Caki2 (cell line): ENCODE measurements around the gene ATAD5. TPM values are rescaled to one million over a fixed set of nuclear protein-coding genes. Genes with fewer than 3 reads are reported as not detected.
"Not testable (repeated sequence)": the region's sequence is repeated elsewhere in the genome, so short reads cannot be mapped to it uniquely, and the experiment has no call there.

Experiments used
- DNase-seq: peaks from one replicate; pipeline ENCODE4 v3.0.0-alpha.2; 2015; ENCODE audit warnings: low read depth
- in situ Hi-C: cut with HindIII; loops from 2 replicates; pipeline ENCODE4 v1.10.0; 2016; ENCODE audit warnings: low sequenced_read_pairs, low pct_unique_long_range_greater_than_20kb, mixed read lengths
- total RNA-seq: library from RNA; depleted of rRNA; stranded (reverse); fragments of >200 nt; shearing (Covaris generic); gene quantifications from 2 replicates; pipeline ENCODE4 v1.2.3, GENCODE V29; 2014; ENCODE audit warnings: low replicate concordance

Gene ATAD5
- total RNA-seq, 1 experiment from 2014 or later, result 7.7 TPM

- in situ Hi-C loops, result no loop called here
- peak; percentile 8 for DNase-seq
These were observed 9.7 kb upstream of the ATAD5 start for GRCh38 chr17:30821871-30822723.

- in situ Hi-C loops, result not testable (repeated sequence)
These were observed 8.8 kb upstream of the ATAD5 start for GRCh38 chr17:30822919-30823318.

GRCh38 chr17:30823421-30823820 is 8.3 kb upstream of the ATAD5 start:
- in situ Hi-C loops, result no loop called here
- no peak for DNase-seq

More at GRCh38 chr17:30822919-30823318, 8.8 kb upstream of the ATAD5 start:
- DNase-seq, result not testable (repeated sequence)

GRCh38 chr17:30824002-30824355 is 7.8 kb upstream of the ATAD5 start:
- in situ Hi-C loops, result no loop called here

GRCh38 chr17:30824356-30825145 is 7.2 kb upstream of the ATAD5 start, which contains the start of gene CRLF3:
TSS of gene CRLF3 (minus strand) at chr17:30824692. CDS start at chr17:30824651, 41 bp downstream.
- in situ Hi-C loops, result no loop called here
- peak; percentile 93 for DNase-seq

More at GRCh38 chr17:30824002-30824355, 7.8 kb upstream of the ATAD5 start:
- peak; percentile 12 for DNase-seq

- in situ Hi-C loops, result no loop called here
These were observed 4.7 kb upstream of the ATAD5 start for GRCh38 chr17:30827082-30827481.

GRCh38 chr17:30829022-30829421 is 2.7 kb upstream of the ATAD5 start:
- in situ Hi-C loops, result no loop called here
- no peak for DNase-seq

More at GRCh38 chr17:30827082-30827481, 4.7 kb upstream of the ATAD5 start:
- DNase-seq, result no peak

GRCh38 chr17:30831257-30831656 is 509 bp upstream of the ATAD5 start:
- in situ Hi-C loops, result no loop called here
- no peak for DNase-seq

- in situ Hi-C loops, result no loop called here
- DNase-seq, result peak; percentile 8
These were observed 815 bp downstream of the ATAD5 start for GRCh38 chr17:30832438-30833124.

GRCh38 chr17:30838202-30838807 is 6.5 kb downstream of the ATAD5 start:
- in situ Hi-C loops, result no loop called here
- no peak for DNase-seq

- no peak for DNase-seq
- in situ Hi-C loops, result no loop called here
These were observed 9.0 kb downstream of the ATAD5 start for GRCh38 chr17:30840771-30841170.

GRCh38 chr17:30848021-30848420 is 16.3 kb downstream of the ATAD5 start:
- DNase-seq, result no peak
- in situ Hi-C loops, result no loop called here

- in situ Hi-C loops, result no loop called here
- DNase-seq, result no peak
These were observed 22.4 kb downstream of the ATAD5 start for GRCh38 chr17:30854146-30854545.

- DNase-seq, result no peak
- in situ Hi-C loops, result no loop called here
These were observed 26.9 kb downstream of the ATAD5 start for GRCh38 chr17:30858556-30859250.

- in situ Hi-C loops, result no loop called here
- no peak for DNase-seq
These were observed 32.9 kb downstream of the ATAD5 start for GRCh38 chr17:30864636-30865035.

GRCh38 chr17:30869005-30869404 is 37.2 kb downstream of the ATAD5 start:
- in situ Hi-C loops, result no loop called here
- DNase-seq, result no peak

- DNase-seq, result no peak
- in situ Hi-C loops, result no loop called here
These were observed 54.4 kb downstream of the ATAD5 start for GRCh38 chr17:30886187-30886586.

GRCh38 chr17:30894236-30894635 is 62.5 kb downstream of the ATAD5 start:
- in situ Hi-C loops, result no loop called here
- no peak for DNase-seq
